MCF 10A (cell line): Measurements from ENCODE around the gene BTBD16. TPM values are rescaled to one million over a fixed set of nuclear protein-coding genes. Genes with fewer than 3 reads are reported as not detected.

ENCODE experiments used
- BruUV-seq: library from RNA; stranded (reverse); fragments of 400-500 nt; replicated peaks from 2 replicates; lab custom pipeline; 2021; lab: Mats Ljungman, UMichigan
- CTCF ChIA-PET: fragments of 300-600 bp; sonication (Branson Sonifier 250); formaldehyde crosslinking; extraction: SDS; loops from one replicate; lab custom pipeline; 2021; ENCODE audit warnings: antibody characterized with exemption, inconsistent platforms; lab: Yijun Ruan, JAX
- POLR2A ChIA-PET: fragments of 300-600, 350-650 bp; sonication (Branson Sonifier 250); formaldehyde crosslinking; extraction: SDS; loops from one replicate; lab custom pipeline; 2020; ENCODE audit warnings: antibody characterized with exemption, inconsistent platforms; lab: Yijun Ruan, JAX
- DNase-seq: peaks from one replicate; pipeline ENCODE4 v3.0.0-alpha.2; 2018; ENCODE audit not compliant: unreplicated experiment
- H3K27ac Mint-ChIP-seq: one replicate; pipeline ENCODE4 v1.8.0; 2022; ENCODE audit warnings: mild to moderate bottlenecking, low read depth, mixed read lengths; ENCODE audit not compliant: unreplicated experiment
- H3K27me3 Mint-ChIP-seq: one replicate; pipeline ENCODE4 v1.8.0; 2022; ENCODE audit warnings: mixed read lengths; ENCODE audit not compliant: insufficient read depth, unreplicated experiment
- H3K36me3 Mint-ChIP-seq: one replicate; pipeline ENCODE4 v1.8.0; 2022; ENCODE audit warnings: mild to moderate bottlenecking, moderate library complexity, mixed read lengths; ENCODE audit not compliant: insufficient read depth, unreplicated experiment
- H3K4me1 Mint-ChIP-seq: one replicate; pipeline ENCODE4 v1.8.0; 2022; ENCODE audit warnings: mixed read lengths; ENCODE audit not compliant: insufficient read depth, unreplicated experiment
- H3K4me3 Mint-ChIP-seq: one replicate; pipeline ENCODE4 v1.8.0; 2022; ENCODE audit warnings: mild to moderate bottlenecking, moderate library complexity, mixed read lengths; ENCODE audit not compliant: unreplicated experiment
- H3K9me3 Mint-ChIP-seq: one replicate; pipeline ENCODE4 v1.8.0; 2022; ENCODE audit warnings: mixed read lengths; ENCODE audit not compliant: unreplicated experiment
- CTCF ChIP-seq: fragments of 200-600 bp; IDR thresholded peaks from one replicate; pipeline ENCODE4 v1.8.0; 2022; ENCODE audit warnings: antibody characterized with exemption, mild to moderate bottlenecking; ENCODE audit not compliant: unreplicated experiment
- intact Hi-C: fragments of 100-400 bp; cut with micrococcal nuclease; formaldehyde crosslinking; loops from 2 replicates; pipeline ENCODE4 v1.14.1; 2022
- total RNA-seq: library from RNA; stranded (reverse); gene quantifications from 2 replicates; pipeline ENCODE4 v1.2.3, GENCODE V29; 2022

The BTBD16 gene
- total RNA-seq, 1 experiment from 2014 or later, result 0.16 TPM

GRCh38 chr10:122306744-122307143, 35.6 kb downstream of the BTBD16 start:
- no peak for DNase-seq
- Mint-ChIP-seq H3K36me3 (peaks cover 4% of the 10 kb centered on the region), H3K4me3 (no peak overlapping the region), H3K27me3 (no peaks in the 10 kb centered on the region), H3K9me3 (no peaks in the 10 kb centered on the region), H3K27ac (peak overlapping the region; percentile 94), H3K4me1 (peaks cover 22% of the 10 kb centered on the region)
- no TSS peak for BruUV-seq
- intact Hi-C loops, result no loop called here
- CTCF ChIA-PET, result interaction anchor here (1.3 to 3.7 kb wide), 4 partner anchors 9 to 259 kb away, joined by 8 to 20 read pairs (median 16); no protein-coding TSS in a partner anchor
- POLR2A ChIA-PET, result interaction anchor here (1.1 to 5.5 kb wide), 10 partner anchors 8 to 185 kb away, joined by 3 to 73 read pairs (median 7); partner anchors contain the start of gene PLEKHA1
- TF ChIP-seq CTCF, result no peak

- no peak for TF ChIP-seq CTCF
- peaks cover 4% of the 10 kb centered on the region for H3K36me3 Mint-ChIP-seq
- POLR2A ChIA-PET, result interaction anchor here (0.5 to 5.5 kb wide), 24 partner anchors 9 to 1823 kb away, joined by 3 to 73 read pairs (median 4); partner anchors contain the start of gene PLEKHA1
- H3K4me3 Mint-ChIP-seq, result peak overlapping the region; percentile 64
- intact Hi-C loops, result no loop called here
- CTCF ChIA-PET, result interaction anchor here (0.6 to 3.7 kb wide), 6 partner anchors 10 to 258 kb away, joined by 3 to 20 read pairs (median 10); no protein-coding TSS in a partner anchor
- peak overlapping the region; percentile 94 for H3K27ac Mint-ChIP-seq
- H3K4me1 Mint-ChIP-seq, result peaks cover 22% of the 10 kb centered on the region
- H3K27me3 Mint-ChIP-seq, result no peaks in the 10 kb centered on the region
- BruUV-seq, result no TSS peak
- no peaks in the 10 kb centered on the region for H3K9me3 Mint-ChIP-seq
- DNase-seq, result peak; percentile 98
Measured at GRCh38 chr10:122307669-122308416, 36.7 kb downstream of the BTBD16 start.

- TF ChIP-seq CTCF, result no peak
- no peak for DNase-seq
- no TSS peak for BruUV-seq
- no peaks in the 10 kb centered on the region for H3K9me3 Mint-ChIP-seq
- peak overlapping the region; percentile 64 for H3K4me3 Mint-ChIP-seq
- H3K36me3 Mint-ChIP-seq, result peaks cover 4% of the 10 kb centered on the region
- intact Hi-C loops, result no loop called here
- ChIA-PET CTCF (interaction anchor here (0.9 to 3.7 kb wide), 5 partner anchors 11 to 257 kb away, joined by 3 to 20 read pairs (median 7); no protein-coding TSS in a partner anchor), POLR2A (interaction anchor here (0.6 to 5.5 kb wide), 21 partner anchors 9 to 201 kb away, joined by 3 to 73 read pairs (median 5); partner anchors contain the start of gene PLEKHA1)
- peaks cover 22% of the 10 kb centered on the region for H3K4me1 Mint-ChIP-seq
- H3K27me3 Mint-ChIP-seq, result no peaks in the 10 kb centered on the region
- H3K27ac Mint-ChIP-seq, result peak overlapping the region; percentile 94
Measured at GRCh38 chr10:122308417-122309141, 37.5 kb downstream of the BTBD16 start.
